DMS153 treated with DMSO at 0.1 percent for 48 hours (cell line): ENCODE measurements around the gene HSPH1.

Experiments used
- DNase-seq: peaks from one replicate; lab custom pipeline; 2025; ENCODE audit not compliant: unreplicated experiment; lab: John Stamatoyannopoulos, UW

The HSPH1 gene

GRCh38 chr13:31133621-31134020, 28.1 kb downstream of the HSPH1 start:
- no peak for DNase-seq

GRCh38 chr13:31131470-31131961, 30.2 kb downstream of the HSPH1 start:
- no peak for DNase-seq

GRCh38 chr13:31129419-31129818, 32.3 kb downstream of the HSPH1 start:
- no peak for DNase-seq

GRCh38 chr13:31124204-31124603, 37.5 kb downstream of the HSPH1 start:
- DNase-seq = no peak

GRCh38 chr13:31122544-31123260, 39.0 kb downstream of the HSPH1 start:
- DNase-seq = no peak

GRCh38 chr13:31122143-31122542, 39.6 kb downstream of the HSPH1 start:
- no peak for DNase-seq

GRCh38 chr13:31121379-31122140, 40.1 kb downstream of the HSPH1 start:
- DNase-seq = no peak

- DNase-seq = peak; percentile 75
Measured at GRCh38 chr13:31119966-31120700, 41.6 kb downstream of the HSPH1 start.

- DNase-seq = no peak
Measured at GRCh38 chr13:31119526-31119925, 42.2 kb downstream of the HSPH1 start.

- DNase-seq = no peak
Measured at GRCh38 chr13:31116224-31116623, 45.5 kb downstream of the HSPH1 start.

- DNase-seq = peak; percentile 45
Measured at GRCh38 chr13:31115616-31116015, 46.1 kb downstream of the HSPH1 start.

- DNase-seq = no peak
Measured at GRCh38 chr13:31114641-31115040, 47.1 kb downstream of the HSPH1 start.

- no peak for DNase-seq
Measured at GRCh38 chr13:31111136-31111535, 50.6 kb downstream of the HSPH1 start.

GRCh38 chr13:31110617-31111016, 51.1 kb downstream of the HSPH1 start:
- no peak for DNase-seq

GRCh38 chr13:31110169-31110568, 51.5 kb downstream of the HSPH1 start:
- DNase-seq = no peak

GRCh38 chr13:31107109-31107508, 54.6 kb downstream of the HSPH1 start:
- no peak for DNase-seq

- no peak for DNase-seq
Measured at GRCh38 chr13:31105856-31106255, 55.8 kb downstream of the HSPH1 start.

GRCh38 chr13:31105020-31105795, 56.5 kb downstream of the HSPH1 start:
- no peak for DNase-seq

GRCh38 chr13:31102905-31103304, 58.8 kb downstream of the HSPH1 start:
- DNase-seq = no peak

GRCh38 chr13:31101472-31102170, 60.1 kb downstream of the HSPH1 start:
- DNase-seq = no peak
